ENCODE results near the gene DVL2. TPM values are rescaled to one million over a fixed set of nuclear protein-coding genes. Genes with fewer than 3 reads are reported as not detected.

Gene DVL2
- total RNA-seq = 82.5 and 91.1 TPM in 2 replicates

GRCh38 chr17:7234083-7234951 is at the start of gene DVL2:
DVL2 (minus strand) TSS chr17:7234517; CDS start chr17:7234262, 255 bp downstream.

GRCh38 chr17:7281074-7281952 is 47.0 kb upstream of the DVL2 start, which contains the start of gene SLC2A4:
SLC2A4 (plus strand) TSS chr17:7281718; CDS start chr17:7281935, 217 bp downstream.

GRCh38 chr17:7262192-7262934 is 28.0 kb upstream of the DVL2 start, which contains the start of gene CLDN7:
CLDN7 (minus strand) TSS chr17:7262478; CDS start chr17:7262043, 435 bp downstream.

GRCh38 chr17:7252176-7253043 is 18.1 kb upstream of the DVL2 start, which contains the start of gene ELP5:
ELP5 (plus strand) TSS chr17:7252215; CDS start chr17:7252551, 336 bp downstream.

GRCh38 chr17:7251661-7252175 is 17.4 kb upstream of the DVL2 start, which contains the start of gene CTDNEP1:
CTDNEP1 (minus strand) TSS chr17:7251734; CDS start chr17:7251296, 438 bp downstream.

GRCh38 chr17:7241783-7242716 is 7.7 kb upstream of the DVL2 start, which contains the start of gene GABARAP:
GABARAP (minus strand) TSS chr17:7242449; CDS start chr17:7242330, 119 bp downstream.

GRCh38 chr17:7239091-7240027 is 5.0 kb upstream of the DVL2 start, which contains the start of gene PHF23:
PHF23 (minus strand) TSS chr17:7239457; CDS start chr17:7239279, 178 bp downstream.

GRCh38 chr17:7219812-7220592 is 14.3 kb downstream of the DVL2 start, which contains the start of the genes ACADVL and DLG4:
ACADVL (plus strand) TSS chr17:7219938; CDS start chr17:7219985, 47 bp downstream.
DLG4 (minus strand) TSS chr17:7219836.

GRCh38 chr17:7179317-7180254 is 54.7 kb downstream of the DVL2 start, which contains the start of gene ASGR1:
ASGR1 (minus strand) TSS chr17:7179370; CDS start chr17:7178563, 807 bp downstream.

Small RNA genes lying within 50 kb of the gene (small RNA-seq; reads per million reads assigned to genes)
- not detected for gene AC120057.4
- 206 reads per million, percentile 99 among the genes with 10 or more reads in this experiment for gene MIR324
- gene RF00019 = not detected

Other genes starting within 250 kb of the DVL2 start
- not detected in 2 replicates for gene ALOX12, start 238.5 kb downstream of the DVL2 start, total RNA-seq
- gene RNASEK, start 221.9 kb downstream of the DVL2 start, total RNA-seq = 25.9 and 47.6 TPM in 2 replicates
- gene BCL6B, start 211.5 kb downstream of the DVL2 start, total RNA-seq = under 0.01 TPM in 2 replicates
- gene SLC16A13, start 198.5 kb downstream of the DVL2 start, total RNA-seq = 2.7 and 3.1 TPM in 2 replicates
- 0.22 and 5.5 TPM in 2 replicates for gene SLC16A11, start 190.4 kb downstream of the DVL2 start, total RNA-seq
- not detected in 2 replicates for gene CLEC10A, start 154.3 kb downstream of the DVL2 start, total RNA-seq
- gene ASGR2, start 119.7 kb downstream of the DVL2 start, total RNA-seq = not detected in 2 replicates
- 0.79 TPM in 1 of 2 replicates, not detected in the other for gene ASGR1, start 55.1 kb downstream of the DVL2 start, total RNA-seq
- 2.5 and 11.8 TPM in 2 replicates for gene DLG4, start 14.7 kb downstream of the DVL2 start, total RNA-seq
- gene ACADVL, start 14.6 kb downstream of the DVL2 start, total RNA-seq = 304 and 499 TPM in 2 replicates
- 43.6 and 47.1 TPM in 2 replicates for gene PHF23, start 4.9 kb upstream of the DVL2 start, total RNA-seq
- 155 and 349 TPM in 2 replicates for gene GABARAP, start 7.9 kb upstream of the DVL2 start, total RNA-seq
- 28.7 and 34.3 TPM in 2 replicates for gene CTDNEP1, start 17.2 kb upstream of the DVL2 start, total RNA-seq
- 31.0 and 42.6 TPM in 2 replicates for gene ELP5, start 17.7 kb upstream of the DVL2 start, total RNA-seq
- gene CLDN7, start 28.0 kb upstream of the DVL2 start, total RNA-seq = 3.9 and 15.2 TPM in 2 replicates
- gene SLC2A4, start 47.2 kb upstream of the DVL2 start, total RNA-seq = not detected in 2 replicates
- gene YBX2, start 60.1 kb upstream of the DVL2 start, total RNA-seq = under 0.01 and 0.11 TPM in 2 replicates
- 237 and 847 TPM in 2 replicates for gene EIF5A, start 73.1 kb upstream of the DVL2 start, total RNA-seq
- gene GPS2, start 80.8 kb upstream of the DVL2 start, total RNA-seq = 43.2 and 91.3 TPM in 2 replicates
- gene NEURL4, start 94.8 kb upstream of the DVL2 start, total RNA-seq = 18.9 and 25.1 TPM in 2 replicates
- under 0.01 and 0.33 TPM in 2 replicates for gene ACAP1, start 102.0 kb upstream of the DVL2 start, total RNA-seq
- gene KCTD11, start 117.6 kb upstream of the DVL2 start, total RNA-seq = 9.4 and 12.6 TPM in 2 replicates
- gene TMEM95, start 120.6 kb upstream of the DVL2 start, total RNA-seq = not detected in 2 replicates
- gene TNK1, start 146.6 kb upstream of the DVL2 start, total RNA-seq = 14.1 and 27.5 TPM in 2 replicates
- 51.8 and 64.1 TPM in 2 replicates for gene PLSCR3, start 160.0 kb upstream of the DVL2 start, total RNA-seq
- gene TMEM256, start 169.6 kb upstream of the DVL2 start, total RNA-seq = 83.7 and 304 TPM in 2 replicates
- gene NLGN2, start 173.3 kb upstream of the DVL2 start, total RNA-seq = 4.9 and 9.8 TPM in 2 replicates
- not detected in 2 replicates for gene SPEM1, start 185.8 kb upstream of the DVL2 start, total RNA-seq
- not detected in 2 replicates for gene SPEM2, start 191.1 kb upstream of the DVL2 start, total RNA-seq
- not detected in 2 replicates for gene SPEM3, start 194.3 kb upstream of the DVL2 start, total RNA-seq
- gene TMEM102, start 200.9 kb upstream of the DVL2 start, total RNA-seq = 8.6 and 16.8 TPM in 2 replicates
- gene FGF11, start 205.0 kb upstream of the DVL2 start, total RNA-seq = 2.1 and 3.9 TPM in 2 replicates
- gene CHRNB1, start 210.5 kb upstream of the DVL2 start, total RNA-seq = 5.7 and 13.0 TPM in 2 replicates
- gene ZBTB4, start 245.1 kb upstream of the DVL2 start, total RNA-seq = 33.9 and 36.1 TPM in 2 replicates
- not detected in 2 replicates for gene SLC35G6, start 246.9 kb upstream of the DVL2 start, total RNA-seq
- 106 and 112 TPM in 2 replicates for gene POLR2A, start 249.8 kb upstream of the DVL2 start, total RNA-seq

All from placental epithelial cell (primary cell).